K562 (cell line): ENCODE results near the gene ESRRG. TPM values are rescaled to one million over a fixed set of nuclear protein-coding genes. Genes with fewer than 3 reads are reported as not detected.

Experiments
- CHAMP1 ChIP-seq: fragments of 450-650 bp; IDR thresholded peaks from 2 replicates; pipeline ENCODE4 v1.6.1; 2016; ENCODE audit warnings: mild to moderate bottlenecking
- CREB3 ChIP-seq: fragments of 450-650 bp; conservative IDR thresholded peaks from 2 replicates; pipeline ENCODE4 v1.6.1; 2016; ENCODE audit warnings: missing genetic modification characterization, low read depth, mild to moderate bottlenecking, missing compliant biosample characterization, moderate library complexity
- GATA2 ChIP-seq: sonication (generic); formaldehyde crosslinking; IDR thresholded peaks from 2 replicates; pipeline ENCODE4 v1.4.0; 2020; ENCODE audit warnings: mild to moderate bottlenecking, missing genetic modification reagents
- MXD1 ChIP-seq: fragments of 250-450 bp; sonication (Bioruptor Pico); IDR thresholded peaks from 2 replicates; pipeline ENCODE4 v1.8.0; 2021; ENCODE audit warnings: borderline replicate concordance, mild to moderate bottlenecking, moderate library complexity; ENCODE audit not compliant: poor library complexity, severe bottlenecking
- RBM34 ChIP-seq: fragments of 200-400 bp; formaldehyde crosslinking; IDR thresholded peaks from 2 replicates; pipeline ENCODE4 v1.6.1; 2018; ENCODE audit warnings: low read length, borderline replicate concordance; ENCODE audit not compliant: insufficient read depth
- SNIP1 ChIP-seq: fragments of 450-650 bp; IDR thresholded peaks from 2 replicates; pipeline ENCODE4 v1.7.1; 2017; ENCODE audit warnings: low read depth, mild to moderate bottlenecking
- THRB ChIP-seq: fragments of 450-650 bp; formaldehyde crosslinking; conservative IDR thresholded peaks from 2 replicates; pipeline ENCODE4 v1.4.0; 2022; ENCODE audit warnings: mild to moderate bottlenecking, missing genetic modification characterization
- TOE1 ChIP-seq, 2 experiments: fragments of 450-650 bp in 1 of 2; sonication (generic) in 1 of 2; formaldehyde crosslinking in 1 of 2; IDR thresholded peaks; 2 replicates each; pipeline versions ENCODE4 v1.7.1 to v1.8.0; 2016 to 2022; ENCODE audit warnings: borderline replicate concordance in 2 of 2, mild to moderate bottlenecking in 2 of 2, antibody characterized with exemption in 1 of 2, inconsistent platforms in 1 of 2, low read depth in 1 of 2, missing genetic modification reagents in 1 of 2, moderate library complexity in 1 of 2
- ZBTB12 ChIP-seq: fragments of 250-450 bp; sonication (Bioruptor Pico); IDR thresholded peaks from 2 replicates; pipeline ENCODE4 v1.4.0; 2020
- ZNF318 ChIP-seq, 2 experiments: fragments of 450-650 bp; IDR thresholded peaks; 2 replicates each; pipeline ENCODE4 v1.6.1; 2016; ENCODE audit warnings: mild to moderate bottlenecking in 2 of 2, borderline replicate concordance in 1 of 2, low read depth in 1 of 2, moderate library complexity in 1 of 2
- polyA plus RNA-seq, 8 experiments: library from polyadenylated mRNA; depleted of rRNA in 4 of 8; stranded (reverse) in 5 of 8; unstranded in 3 of 8; fragments of >200 nt; fragmentation: Nextera tagmentation in 2 of 8; fragmentation: Illumina TruSeq in 1 of 8; extraction: Ambion mirVana in 2 of 8; extraction: Trizol in 1 of 8; gene quantifications; 2 replicates each; pipeline versions ENCODE4 v1.2.1 to v1.2.3, GENCODE V29; 2011 to 2014; ENCODE audit warnings: inconsistent platforms in 1 of 8, missing spikeins in 1 of 8
- total RNA-seq, 7 experiments: library from RNA; depleted of rRNA in 6 of 7; stranded (reverse); fragments of >200 nt in 6 of 7; fragmentation: Illumina TruSeq in 2 of 7; extraction: Trizol in 2 of 7; gene quantifications; 2 replicates each; pipeline versions ENCODE4 v1.2.1 to v1.2.3, GENCODE V29; 2011 to 2021; ENCODE audit warnings: low replicate concordance in 1 of 7

The ESRRG gene
- total and polyA plus RNA-seq, 9 of the 15 experiments (the other 6 are each of a cell fraction or from before 2014, with no cell fraction given): not detected

- TF ChIP-seq ZBTB12 (CRISPR knock-in tag) (no peak), SNIP1 (no peak), ZNF318 (IDR thresholded peaks at IDR 0.05; ENCODE audit: borderline replicate concordance in 1 of 2, low read depth in 1 of 2) (no peak), CREB3 (no peak), GATA2 (CRISPR knock-in tag) (no peak), THRB (CRISPR knock-in tag) (no peak), TOE1 (IDR thresholded peaks at IDR 0.05; ENCODE audit: borderline replicate concordance) (no peak), TOE1 (CRISPR knock-in tag; IDR thresholded peaks at IDR 0.05; ENCODE audit: borderline replicate concordance, low read depth) (no peak), CHAMP1 (no peak), MXD1 (CRISPR knock-in tag) (no peak), RBM34 (no peak)
- TF ChIP-seq, all 486 proteins: peak for 0
These were observed 126.9 kb downstream of the ESRRG start (continued) for GRCh38 chr1:216596281-216596862.
